WI38 (cell line): ENCODE measurements around the gene FASN.

Experiments
- H3K4me3 ChIP-seq: 2 replicates; pipeline ENCODE4 v1.5.1; 2011; ENCODE audit warnings: low read depth, mild to moderate bottlenecking, control low read depth, low read length
- TF ChIP-seq, protein P1 (sequence below): IDR thresholded peaks from 2 replicates; pipeline ENCODE4 v1.5.1; 2012; ENCODE audit warnings: low read depth, mild to moderate bottlenecking, control low read depth, low read length

FASN gene

DNA sequence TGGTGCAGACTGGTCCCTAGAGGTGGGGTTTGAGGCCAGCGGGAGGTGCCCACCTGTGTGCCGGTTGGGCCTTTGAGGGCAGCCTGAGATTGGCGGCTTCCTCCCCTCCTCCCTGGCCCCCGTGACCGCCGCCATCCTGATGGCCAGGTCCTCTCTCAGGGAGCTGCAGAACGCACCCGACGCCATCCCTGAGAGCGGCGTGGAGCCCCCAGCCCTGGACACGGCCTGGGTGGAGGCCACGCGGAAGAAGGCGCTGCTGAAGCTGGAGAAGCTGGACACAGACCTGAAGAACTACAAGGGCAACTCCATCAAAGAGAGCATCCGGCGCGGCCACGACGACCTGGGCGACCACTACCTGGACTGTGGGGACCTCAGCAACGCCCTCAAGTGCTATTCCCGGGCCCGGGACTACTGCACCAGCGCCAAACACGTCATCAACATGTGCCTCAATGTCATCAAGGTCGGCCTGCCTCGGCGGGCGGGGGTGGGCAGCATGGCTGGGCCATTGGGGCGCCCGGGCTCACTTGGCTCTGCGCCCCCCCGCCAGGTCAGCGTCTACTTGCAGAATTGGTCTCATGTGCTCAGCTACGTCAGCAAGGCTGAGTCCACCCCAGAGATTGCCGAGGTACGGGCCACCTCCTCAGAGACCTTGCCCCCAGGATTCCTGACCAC, 43.5 kb downstream of the FASN start:
- no peak overlapping the region for H3K4me3 ChIP-seq
- TF ChIP-seq, protein P1, sequence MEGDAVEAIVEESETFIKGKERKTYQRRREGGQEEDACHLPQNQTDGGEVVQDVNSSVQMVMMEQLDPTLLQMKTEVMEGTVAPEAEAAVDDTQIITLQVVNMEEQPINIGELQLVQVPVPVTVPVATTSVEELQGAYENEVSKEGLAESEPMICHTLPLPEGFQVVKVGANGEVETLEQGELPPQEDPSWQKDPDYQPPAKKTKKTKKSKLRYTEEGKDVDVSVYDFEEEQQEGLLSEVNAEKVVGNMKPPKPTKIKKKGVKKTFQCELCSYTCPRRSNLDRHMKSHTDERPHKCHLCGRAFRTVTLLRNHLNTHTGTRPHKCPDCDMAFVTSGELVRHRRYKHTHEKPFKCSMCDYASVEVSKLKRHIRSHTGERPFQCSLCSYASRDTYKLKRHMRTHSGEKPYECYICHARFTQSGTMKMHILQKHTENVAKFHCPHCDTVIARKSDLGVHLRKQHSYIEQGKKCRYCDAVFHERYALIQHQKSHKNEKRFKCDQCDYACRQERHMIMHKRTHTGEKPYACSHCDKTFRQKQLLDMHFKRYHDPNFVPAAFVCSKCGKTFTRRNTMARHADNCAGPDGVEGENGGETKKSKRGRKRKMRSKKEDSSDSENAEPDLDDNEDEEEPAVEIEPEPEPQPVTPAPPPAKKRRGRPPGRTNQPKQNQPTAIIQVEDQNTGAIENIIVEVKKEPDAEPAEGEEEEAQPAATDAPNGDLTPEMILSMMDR = no peak

DNA sequence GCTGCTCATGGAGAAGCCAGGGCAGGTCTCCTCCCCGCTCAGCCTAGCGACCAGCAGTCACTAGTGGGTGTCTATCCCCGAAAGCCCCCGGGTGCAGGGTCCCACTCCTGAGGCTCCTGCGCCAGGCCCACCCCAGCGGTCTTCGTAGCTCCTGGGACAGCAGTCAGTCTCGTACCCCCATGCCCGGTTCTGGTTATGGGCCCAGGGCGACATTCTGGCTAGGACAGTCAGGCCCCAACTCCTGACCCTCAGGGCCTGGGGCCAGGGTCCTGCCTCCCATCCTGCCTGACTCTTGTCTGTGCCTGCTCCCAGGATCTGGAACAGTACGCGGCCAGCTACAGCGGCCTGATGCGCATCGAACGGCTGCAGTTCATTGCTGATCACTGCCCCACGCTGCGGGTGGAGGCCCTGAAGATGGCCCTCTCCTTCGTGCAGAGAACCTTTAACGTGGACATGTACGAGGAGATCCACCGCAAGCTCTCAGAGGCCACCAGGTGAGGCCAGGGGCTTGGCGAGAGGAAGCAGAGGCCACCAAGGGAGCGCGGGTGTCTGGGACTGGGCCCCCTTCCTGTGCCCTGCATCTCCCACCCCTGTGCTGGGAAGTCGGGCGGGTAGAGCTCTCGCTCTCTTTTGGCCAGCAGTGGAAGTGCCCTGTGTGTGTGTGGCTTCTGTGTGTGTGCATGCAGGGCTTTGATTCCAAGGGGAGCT, 44.3 kb downstream of the FASN start:
- H3K4me3 ChIP-seq = no peak overlapping the region
- TF ChIP-seq, protein P1 = no peak

DNA sequence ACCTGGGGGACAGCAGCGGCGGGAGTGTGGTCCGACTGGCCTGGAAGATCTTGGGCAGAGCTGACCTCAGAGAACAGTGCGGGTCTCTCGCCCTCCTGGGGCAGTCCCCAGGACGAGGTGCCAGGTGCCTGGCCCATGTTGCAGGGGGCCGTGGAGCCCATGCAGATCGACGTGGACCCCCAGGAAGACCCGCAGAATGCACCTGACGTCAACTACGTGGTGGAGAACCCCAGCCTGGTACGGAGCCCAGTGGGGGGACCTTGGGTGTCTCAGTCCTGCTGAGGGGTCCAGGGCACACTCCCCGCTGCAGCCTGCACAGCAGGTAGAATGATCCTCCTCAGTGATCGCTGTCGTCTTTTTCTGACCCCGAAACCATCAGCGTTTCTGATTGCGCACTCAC, 44.9 kb downstream of the FASN start:
- TF ChIP-seq, protein P1 = no peak

DNA sequence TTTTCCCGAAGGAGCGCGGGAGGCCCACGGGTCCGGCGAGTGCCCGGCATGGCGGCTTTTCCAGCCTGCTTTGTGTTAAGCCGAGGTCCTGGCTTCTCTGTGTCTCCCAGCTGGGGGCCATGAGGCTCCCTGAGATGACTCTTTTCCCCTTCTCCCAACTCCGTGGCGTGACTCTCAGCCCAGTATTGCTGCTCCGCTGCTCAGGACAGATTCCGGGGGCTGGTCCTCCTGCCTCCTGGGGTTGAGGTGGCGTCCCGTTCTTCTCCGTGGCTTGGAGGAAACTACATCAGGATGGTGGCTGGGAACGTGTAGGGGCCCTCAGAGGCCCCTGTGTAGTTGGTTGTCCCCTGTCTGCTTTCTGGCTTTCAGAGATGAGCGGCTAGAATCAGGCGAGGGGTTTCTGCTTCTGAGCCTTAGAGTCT, 45.4 kb downstream of the FASN start:
- TF ChIP-seq, protein P1 = no peak

More for the DNA sequence above, 44.9 kb downstream of the FASN start:
- H3K4me3 ChIP-seq = peak overlapping the region; percentile 85

DNA sequence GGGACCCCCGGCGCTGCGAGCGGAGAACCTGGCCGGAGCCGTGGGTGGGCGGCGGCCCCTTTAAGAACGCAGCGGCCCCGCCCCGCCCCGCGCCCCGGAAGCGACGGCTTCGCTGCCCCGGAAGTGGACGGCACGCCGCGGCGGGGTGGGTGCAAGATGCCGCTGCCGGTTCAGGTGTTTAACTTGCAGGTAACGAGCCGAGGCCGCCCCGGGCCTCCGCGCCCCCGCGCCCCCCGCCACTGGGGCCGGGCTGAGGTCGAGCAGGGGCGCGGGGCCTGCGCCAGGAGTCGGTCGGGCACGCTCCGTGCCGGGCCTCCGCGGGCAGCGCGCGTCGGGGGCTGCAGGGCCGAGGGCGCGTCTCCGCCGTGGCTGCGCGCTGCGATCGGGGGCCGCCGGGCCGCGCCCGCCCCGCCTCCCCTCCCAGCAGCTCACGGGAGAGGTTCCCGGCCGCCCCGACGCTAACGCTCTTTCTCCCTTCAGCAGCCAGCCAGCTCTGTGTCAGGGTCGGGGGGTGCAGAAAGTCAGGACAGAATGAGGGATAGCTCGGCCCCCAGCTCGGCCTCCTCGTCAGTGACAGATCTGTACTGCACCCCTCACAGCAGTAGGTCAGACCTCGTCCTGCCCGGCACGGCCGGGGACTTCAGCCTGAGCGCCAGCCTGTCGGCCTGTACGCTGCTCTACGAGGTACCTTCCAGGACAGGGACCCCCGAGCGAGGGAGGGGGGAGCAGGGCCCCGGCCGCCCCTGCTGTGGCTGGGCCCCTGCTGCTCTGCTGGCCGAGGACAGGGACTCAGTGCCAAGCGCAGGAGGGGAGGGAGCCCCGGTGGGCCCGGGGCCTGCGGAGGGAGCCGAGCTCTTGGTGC, 46.0 kb downstream of the FASN start, which contains the start of the genes GPS1 and RFNG:
Gene GPS1, plus strand, starts transcription at position 123 of the 862 bp plus-strand sequence. Its CDS starts 34 bp downstream, at position 157.
Gene RFNG, minus strand, starts transcription at position 36 of the 862 bp plus-strand sequence. CDS start 45 bp downstream, outside the sequence.
- peak within 1 kb of the TSS; percentile 85 for H3K4me3 ChIP-seq
- TF ChIP-seq, protein P1 = no peak

More for the DNA sequence above, 45.4 kb downstream of the FASN start:
- H3K4me3 ChIP-seq = peak overlapping the region; percentile 85

DNA sequence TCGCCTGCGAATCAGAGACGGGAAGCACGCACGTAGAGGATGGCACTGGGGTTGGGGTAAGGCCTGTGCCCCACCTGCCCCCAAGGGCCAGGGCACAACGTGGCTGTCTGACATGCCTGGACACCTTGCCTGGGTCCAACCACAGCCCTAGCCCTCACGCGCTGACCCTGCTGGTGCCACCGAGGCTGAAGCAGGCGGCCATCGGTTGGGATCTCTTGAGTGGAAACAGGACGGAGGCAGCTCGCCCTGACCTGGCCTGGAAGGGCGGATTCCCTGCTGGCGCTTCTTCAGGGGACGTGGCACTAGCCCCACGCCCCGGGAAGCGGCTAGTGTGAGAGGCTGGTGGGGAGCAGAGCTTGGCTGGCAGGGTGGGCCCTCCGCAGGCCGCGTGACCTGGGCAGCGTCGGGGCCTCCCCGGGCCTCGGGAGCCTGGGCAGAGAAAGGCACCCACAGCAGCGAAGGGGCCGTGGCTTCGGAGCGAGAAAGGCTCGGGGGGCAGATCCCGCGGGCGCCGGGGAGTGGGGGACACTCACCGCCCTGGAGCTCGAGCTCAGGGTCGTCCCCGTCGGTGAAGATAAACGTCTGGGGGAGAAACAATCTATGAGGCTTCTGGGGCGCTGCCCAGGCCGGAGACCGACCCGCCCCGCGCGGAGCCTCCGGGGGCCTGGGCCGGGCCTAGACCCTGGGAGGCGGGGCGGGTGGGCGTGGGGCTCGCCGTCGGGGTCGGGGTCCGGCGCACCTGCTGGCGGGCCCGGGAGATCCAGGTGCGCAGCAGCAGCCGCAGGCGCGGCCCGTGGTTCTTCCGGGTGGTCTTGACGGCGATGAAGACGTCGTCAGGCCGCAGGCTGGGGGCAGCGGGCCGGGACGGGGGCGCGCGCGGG, 47.0 kb downstream of the FASN start:
- TF ChIP-seq, protein P1 = no peak

More for the DNA sequence above, 47.0 kb downstream of the FASN start:
- peak overlapping the region; percentile 85 for H3K4me3 ChIP-seq
